Stimulated activated naive CD4-positive, alpha-beta T cell (primary cell): ENCODE results near the gene DMBT1.

Source experiments
- DNase-seq, 6 experiments: peaks; one replicate each; lab custom pipeline; 2025; lab: John Stamatoyannopoulos, UW

The DMBT1 gene

GRCh38 chr10:122671355-122671754 is 110.8 kb downstream of the DMBT1 start:
- no peak for DNase-seq

DNA sequence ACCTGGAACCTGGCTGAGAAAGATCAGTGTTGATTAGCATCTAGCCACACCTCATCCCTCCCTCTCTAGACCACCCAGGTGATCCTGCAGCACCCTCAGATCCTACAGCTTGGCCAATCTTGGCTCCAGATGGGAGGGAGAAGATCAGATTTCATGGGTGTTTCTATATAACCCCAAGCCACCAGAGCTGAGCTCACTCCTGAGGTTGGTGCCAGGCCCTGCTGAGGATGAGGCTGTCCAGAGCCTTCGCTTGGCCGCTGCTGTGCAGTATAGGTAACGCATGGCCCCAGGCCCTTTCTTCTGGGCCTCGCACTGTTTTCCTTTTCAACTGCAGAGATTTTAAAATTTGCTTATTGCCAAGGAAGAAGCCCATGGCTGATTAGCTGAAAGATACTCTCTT is 112.1 kb downstream of the DMBT1 start:
- no peak for DNase-seq

- no peak for DNase-seq
Observed at GRCh38 chr10:122673269-122673668, 112.7 kb downstream of the DMBT1 start.

DNA sequence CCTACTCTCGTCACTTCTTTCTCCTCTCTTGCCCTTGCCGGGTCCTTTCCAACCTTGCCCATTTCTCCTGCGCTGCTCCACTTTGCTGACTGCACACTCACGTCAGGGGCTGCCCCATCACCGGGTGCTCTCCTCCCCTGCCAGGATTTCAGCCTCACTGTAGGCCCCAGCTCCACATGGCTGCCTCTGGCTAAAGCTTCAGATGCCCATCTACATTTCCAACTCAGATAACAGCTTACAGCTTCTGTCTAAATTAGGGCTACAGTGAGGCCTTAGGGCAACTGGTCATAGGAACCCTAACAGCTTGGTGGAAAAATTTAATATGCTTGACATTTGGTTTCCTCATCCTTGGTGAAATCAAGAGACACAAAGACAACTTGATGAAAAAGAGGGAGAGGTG is 113.2 kb downstream of the DMBT1 start:
- DNase-seq = no peak

DNA sequence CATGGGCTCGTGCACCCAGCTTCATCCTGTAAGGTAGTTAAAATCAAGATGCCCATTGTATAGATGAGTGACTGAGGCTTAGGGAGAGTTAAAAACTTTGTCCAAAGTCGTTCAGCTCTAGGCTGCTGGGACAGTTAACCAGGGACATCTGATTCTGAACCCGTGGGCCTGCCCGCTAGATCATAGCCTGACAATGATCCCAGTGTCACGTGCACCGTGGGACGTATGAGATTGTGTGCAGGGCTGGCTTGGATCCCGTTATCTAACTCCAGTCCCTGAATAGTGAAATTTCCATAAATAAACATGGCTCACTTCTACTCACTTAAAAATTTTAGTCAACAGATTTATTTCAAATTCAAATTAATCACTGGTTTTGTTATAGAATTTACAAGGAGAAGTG is 114.2 kb downstream of the DMBT1 start:
- no peak for DNase-seq

- no peak for DNase-seq
Observed at GRCh38 chr10:122675278-122675677, 114.7 kb downstream of the DMBT1 start.

GRCh38 chr10:122678266-122678665 is 117.7 kb downstream of the DMBT1 start:
- DNase-seq = no peak

DNA sequence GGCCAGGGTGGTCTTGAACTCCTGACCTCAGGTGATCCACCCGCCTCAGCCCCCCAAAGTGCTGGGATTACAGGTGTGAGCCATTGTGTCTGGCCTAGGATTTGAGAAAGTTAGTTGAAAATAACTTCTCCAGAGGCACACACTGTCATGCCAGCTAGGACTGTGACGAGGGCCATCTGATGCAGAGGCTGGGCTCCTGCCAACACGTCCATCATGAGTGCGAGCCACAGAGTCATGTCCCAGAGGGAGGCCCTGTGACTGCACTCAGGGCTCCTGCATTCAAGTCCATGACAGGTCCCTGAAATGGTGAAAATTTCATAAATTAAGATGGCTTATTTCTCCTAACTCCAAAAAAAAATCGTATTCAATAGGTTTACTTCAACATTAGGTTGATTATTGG is 122.0 kb downstream of the DMBT1 start:
- DNase-seq = no peak

- DNase-seq = no peak
Observed at GRCh38 chr10:122688293-122688989, 127.9 kb downstream of the DMBT1 start.

DNA sequence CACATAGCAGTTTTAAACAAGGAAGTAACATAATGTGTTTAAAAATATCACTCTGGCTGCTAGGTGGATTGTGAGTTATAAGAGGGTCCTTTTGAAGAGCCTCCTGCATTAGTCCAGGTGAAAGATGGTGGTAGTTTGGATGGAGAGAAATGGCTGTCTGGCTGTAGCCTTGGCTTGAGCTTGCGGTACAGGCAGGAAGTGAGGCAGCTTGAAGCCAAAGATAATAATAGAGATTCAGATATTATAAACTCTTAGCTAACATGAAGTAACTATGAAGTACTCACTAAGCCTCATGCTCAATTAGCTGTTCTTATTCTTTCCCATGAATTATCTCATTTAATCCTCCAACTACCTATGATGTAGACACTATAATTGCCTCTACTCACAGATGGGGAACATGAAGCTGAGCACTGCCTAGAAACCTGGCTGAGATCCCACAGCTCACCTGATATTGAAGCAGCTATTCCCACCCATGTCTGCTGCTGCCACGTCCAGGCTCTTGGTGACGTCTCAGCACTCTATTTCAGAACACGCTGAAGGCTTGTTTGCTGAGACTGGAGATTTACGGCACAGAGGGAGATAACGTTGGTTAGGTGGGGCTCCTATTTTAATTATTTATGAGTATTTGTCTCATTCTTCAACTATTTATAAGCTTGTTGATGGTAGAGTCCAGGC is 128.7 kb downstream of the DMBT1 start:
- no peak for DNase-seq

- DNase-seq = no peak
Observed at GRCh38 chr10:122692744-122693143, 132.2 kb downstream of the DMBT1 start.
